SIG-M5 (cell line): Measurements from ENCODE around the gene NKAPL.

ENCODE experiments used
- DNase-seq: peaks from one replicate; lab custom pipeline; 2025; lab: John Stamatoyannopoulos, UW

NKAPL gene

GRCh38 chr6:28245206-28245941 is 13.7 kb upstream of the NKAPL start:
- no peak for DNase-seq

- no peak for DNase-seq
These were observed 10.2 kb upstream of the NKAPL start for GRCh38 chr6:28248916-28249315.

- no peak for DNase-seq
These were observed 8.3 kb upstream of the NKAPL start for GRCh38 chr6:28250747-28251146.

- DNase-seq, result no peak
These were observed 7.5 kb upstream of the NKAPL start for GRCh38 chr6:28251661-28252008.

GRCh38 chr6:28252009-28252975 is 6.8 kb upstream of the NKAPL start, which contains the start of gene ZKSCAN4:
Gene ZKSCAN4 (minus strand): TSS chr6:28252269. CDS start chr6:28251980, 289 bp downstream.
- peak; percentile 32 for DNase-seq

- no peak for DNase-seq
These were observed 5.0 kb upstream of the NKAPL start for GRCh38 chr6:28254121-28254519.

- no peak for DNase-seq
These were observed 2.1 kb upstream of the NKAPL start for GRCh38 chr6:28257042-28257441.

GRCh38 chr6:28263922-28264321 is 4.8 kb downstream of the NKAPL start:
- DNase-seq, result no peak

GRCh38 chr6:28264834-28265401 is 5.8 kb downstream of the NKAPL start:
- no peak for DNase-seq

GRCh38 chr6:28266563-28266961 is 7.5 kb downstream of the NKAPL start:
- DNase-seq, result no peak

GRCh38 chr6:28266962-28267694 is 8.0 kb downstream of the NKAPL start, which contains the start of gene ZSCAN26:
Gene ZSCAN26 (plus strand): TSS chr6:28267143. CDS start chr6:28271920, 4,777 bp downstream.
- DNase-seq, result no peak

GRCh38 chr6:28267695-28268059 is 8.6 kb downstream of the NKAPL start:
- DNase-seq, result no peak

GRCh38 chr6:28269492-28269891 is 10.4 kb downstream of the NKAPL start:
- no peak for DNase-seq

GRCh38 chr6:28274888-28275287 is 15.8 kb downstream of the NKAPL start:
- DNase-seq, result no peak

- DNase-seq, result no peak
These were observed 18.6 kb downstream of the NKAPL start for GRCh38 chr6:28277746-28278145.

GRCh38 chr6:28280595-28281287 is 21.6 kb downstream of the NKAPL start:
- DNase-seq, result no peak

- DNase-seq, result no peak
These were observed 22.4 kb downstream of the NKAPL start, which contains the start of gene PGBD1 for GRCh38 chr6:28281288-28282064. Gene PGBD1 (plus strand): TSS chr6:28281572. CDS start chr6:28283814, 2,242 bp downstream.

- DNase-seq, result no peak
These were observed 23.8 kb downstream of the NKAPL start for GRCh38 chr6:28282926-28283325.

- no peak for DNase-seq
These were observed 32.5 kb downstream of the NKAPL start for GRCh38 chr6:28291573-28291972.

- DNase-seq, result no peak
These were observed 36.2 kb downstream of the NKAPL start for GRCh38 chr6:28295326-28295725.
